ENCODE data around the gene SMARCB1. TPM values are rescaled to one million over a fixed set of nuclear protein-coding genes. Genes with fewer than 3 reads are reported as not detected.
"Not testable (repeated sequence)": the region's sequence is repeated elsewhere in the genome, so short reads cannot be mapped to it uniquely, and the experiment has no call there.

The SMARCB1 gene
- total RNA-seq, 1 donor from 2014 or later, result 99.8 TPM

- Mint-ChIP-seq H3K9me3 (no peaks in the 10 kb centered on the region), H3K27me3 (ENCODE audit: insufficient read depth) (peaks cover 4% of the 10 kb centered on the region), H3K36me3 (ENCODE audit: low read depth) (no peaks in the 10 kb centered on the region), H3K4me3 (peak overlapping the region; percentile 88), H3K27ac (no peak overlapping the region), H3K4me1 (ENCODE audit: low read depth) (peaks cover 21% of the 10 kb centered on the region)
- intact Hi-C loops (cut with micrococcal nuclease), result loop anchor here (5.0 kb wide), 1 partner anchor 53 kb away; no protein-coding TSS in a partner anchor
- no peak for DNase-seq (ENCODE audit: low spot score)
Observed at GRCh38 chr22:23859201-23859600, 72.4 kb downstream of the SMARCB1 start.

GRCh38 chr22:23860187-23860586 is 73.4 kb downstream of the SMARCB1 start:
- not testable (repeated sequence) for H3K9me3 Mint-ChIP-seq; DNase-seq (ENCODE audit: low spot score); H3K27me3 Mint-ChIP-seq (ENCODE audit: insufficient read depth); H3K36me3 Mint-ChIP-seq (ENCODE audit: low read depth); H3K4me3 Mint-ChIP-seq; H3K27ac Mint-ChIP-seq
- H3K4me1 Mint-ChIP-seq (ENCODE audit: low read depth), result peaks cover 21% of the 10 kb centered on the region
- intact Hi-C loops (cut with micrococcal nuclease), result loop anchor here (5.0 kb wide), 1 partner anchor 97 kb away; no protein-coding TSS in a partner anchor

GRCh38 chr22:23862103-23862502 is 75.3 kb downstream of the SMARCB1 start:
- Mint-ChIP-seq H3K27me3 (ENCODE audit: insufficient read depth) (no peaks in the 10 kb centered on the region), H3K9me3 (no peaks in the 10 kb centered on the region), H3K27ac (no peak overlapping the region), H3K4me3 (no peak overlapping the region), H3K4me1 (ENCODE audit: low read depth) (peaks cover 16% of the 10 kb centered on the region), H3K36me3 (ENCODE audit: low read depth) (no peaks in the 10 kb centered on the region)
- intact Hi-C loops (cut with micrococcal nuclease), result loop anchor here (5.0 kb wide), 1 partner anchor 95 kb away; no protein-coding TSS in a partner anchor
- no peak for DNase-seq (ENCODE audit: low spot score)

GRCh38 chr22:23864499-23865154 is 77.9 kb downstream of the SMARCB1 start:
- H3K4me3 Mint-ChIP-seq; H3K36me3 Mint-ChIP-seq (ENCODE audit: low read depth); H3K27ac Mint-ChIP-seq; H3K9me3 Mint-ChIP-seq; H3K27me3 Mint-ChIP-seq (ENCODE audit: insufficient read depth); DNase-seq (ENCODE audit: low spot score); H3K4me1 Mint-ChIP-seq (ENCODE audit: low read depth): not testable (repeated sequence)
- intact Hi-C loops (cut with micrococcal nuclease), result loop anchor here (5.0 kb wide), 1 partner anchor 93 kb away; no protein-coding TSS in a partner anchor

GRCh38 chr22:23868580-23868979 is 81.8 kb downstream of the SMARCB1 start:
- intact Hi-C loops (cut with micrococcal nuclease), result no loop called here
- no peak overlapping the region for H3K27ac Mint-ChIP-seq
- H3K4me1 Mint-ChIP-seq (ENCODE audit: low read depth), result no peaks in the 10 kb centered on the region
- H3K4me3 Mint-ChIP-seq, result no peak overlapping the region
- H3K9me3 Mint-ChIP-seq, result no peaks in the 10 kb centered on the region
- no peaks in the 10 kb centered on the region for H3K36me3 Mint-ChIP-seq (ENCODE audit: low read depth)
- DNase-seq (ENCODE audit: low spot score), result no peak
- H3K27me3 Mint-ChIP-seq (ENCODE audit: insufficient read depth), result no peaks in the 10 kb centered on the region

- no peaks in the 10 kb centered on the region for H3K4me1 Mint-ChIP-seq (ENCODE audit: low read depth)
- H3K9me3 Mint-ChIP-seq, result no peaks in the 10 kb centered on the region
- no peak overlapping the region for H3K27ac Mint-ChIP-seq
- no peak overlapping the region for H3K4me3 Mint-ChIP-seq
- no peaks in the 10 kb centered on the region for H3K27me3 Mint-ChIP-seq (ENCODE audit: insufficient read depth)
- intact Hi-C loops (cut with micrococcal nuclease), result no loop called here
- H3K36me3 Mint-ChIP-seq (ENCODE audit: low read depth), result no peaks in the 10 kb centered on the region
- no peak for DNase-seq (ENCODE audit: low spot score)
Observed at GRCh38 chr22:23874871-23875270, 88.1 kb downstream of the SMARCB1 start.

- no peak for DNase-seq (ENCODE audit: low spot score)
- no peaks in the 10 kb centered on the region for H3K36me3 Mint-ChIP-seq (ENCODE audit: low read depth)
- H3K27me3 Mint-ChIP-seq (ENCODE audit: insufficient read depth), result no peaks in the 10 kb centered on the region
- H3K4me1 Mint-ChIP-seq (ENCODE audit: low read depth), result no peaks in the 10 kb centered on the region
- H3K9me3 Mint-ChIP-seq, result no peaks in the 10 kb centered on the region
- intact Hi-C loops (cut with micrococcal nuclease), result no loop called here
- H3K27ac Mint-ChIP-seq, result no peak overlapping the region
- no peak overlapping the region for H3K4me3 Mint-ChIP-seq
Observed at GRCh38 chr22:23875801-23876200, 89.0 kb downstream of the SMARCB1 start.

GRCh38 chr22:23877566-23877965 is 90.8 kb downstream of the SMARCB1 start:
- no peak for DNase-seq (ENCODE audit: low spot score)
- H3K9me3 Mint-ChIP-seq, result no peaks in the 10 kb centered on the region
- H3K27me3 Mint-ChIP-seq (ENCODE audit: insufficient read depth), result no peaks in the 10 kb centered on the region
- no peak overlapping the region for H3K27ac Mint-ChIP-seq
- H3K4me1 Mint-ChIP-seq (ENCODE audit: low read depth), result no peaks in the 10 kb centered on the region
- H3K36me3 Mint-ChIP-seq (ENCODE audit: low read depth), result no peaks in the 10 kb centered on the region
- intact Hi-C loops (cut with micrococcal nuclease), result no loop called here
- H3K4me3 Mint-ChIP-seq, result no peak overlapping the region

- Mint-ChIP-seq H3K27me3 (ENCODE audit: insufficient read depth) (no peaks in the 10 kb centered on the region), H3K9me3 (no peaks in the 10 kb centered on the region), H3K36me3 (ENCODE audit: low read depth) (no peaks in the 10 kb centered on the region), H3K4me1 (ENCODE audit: low read depth) (no peaks in the 10 kb centered on the region), H3K27ac (no peak overlapping the region), H3K4me3 (no peak overlapping the region)
- intact Hi-C loops (cut with micrococcal nuclease), result no loop called here
- DNase-seq (ENCODE audit: low spot score), result no peak
Observed at GRCh38 chr22:23878219-23878618, 91.5 kb downstream of the SMARCB1 start.

- no peak overlapping the region for H3K4me3 Mint-ChIP-seq
- H3K27ac Mint-ChIP-seq, result no peak overlapping the region
- DNase-seq (ENCODE audit: low spot score), result no peak
- no peaks in the 10 kb centered on the region for H3K4me1 Mint-ChIP-seq (ENCODE audit: low read depth)
- H3K27me3 Mint-ChIP-seq (ENCODE audit: insufficient read depth), result no peaks in the 10 kb centered on the region
- intact Hi-C loops (cut with micrococcal nuclease), result no loop called here
- H3K9me3 Mint-ChIP-seq, result no peaks in the 10 kb centered on the region
- H3K36me3 Mint-ChIP-seq (ENCODE audit: low read depth), result no peaks in the 10 kb centered on the region
Observed at GRCh38 chr22:23882370-23882769, 95.6 kb downstream of the SMARCB1 start.

GRCh38 chr22:23883658-23884057 is 96.9 kb downstream of the SMARCB1 start:
- no peak overlapping the region for H3K27ac Mint-ChIP-seq
- no peak for DNase-seq (ENCODE audit: low spot score)
- no peaks in the 10 kb centered on the region for H3K27me3 Mint-ChIP-seq (ENCODE audit: insufficient read depth)
- no peak overlapping the region for H3K4me3 Mint-ChIP-seq
- no peaks in the 10 kb centered on the region for H3K36me3 Mint-ChIP-seq (ENCODE audit: low read depth)
- H3K9me3 Mint-ChIP-seq, result no peaks in the 10 kb centered on the region
- intact Hi-C loops (cut with micrococcal nuclease), result no loop called here
- no peaks in the 10 kb centered on the region for H3K4me1 Mint-ChIP-seq (ENCODE audit: low read depth)

GRCh38 chr22:23884140-23884539 is 97.4 kb downstream of the SMARCB1 start:
- no peaks in the 10 kb centered on the region for H3K4me1 Mint-ChIP-seq (ENCODE audit: low read depth)
- no peaks in the 10 kb centered on the region for H3K9me3 Mint-ChIP-seq
- intact Hi-C loops (cut with micrococcal nuclease), result no loop called here

More at GRCh38 chr22:23884140-23884539, 97.4 kb downstream of the SMARCB1 start:
- no peak for DNase-seq (ENCODE audit: low spot score)
- Mint-ChIP-seq H3K27ac (no peak overlapping the region), H3K27me3 (ENCODE audit: insufficient read depth) (no peaks in the 10 kb centered on the region), H3K36me3 (ENCODE audit: low read depth) (no peaks in the 10 kb centered on the region), H3K4me3 (no peak overlapping the region)

Data from activated T-helper 1 cell treated with anti-CD3 and anti-CD28 coated beads, Interleukin-12 subunit alpha, Interleukin-12 subunit beta, Interleukin-2, Interleukin-4 antibody, amounts not matched to agents 30 ng/mL and 10 ng/mL and 1 ng/mL, durations not matched to agents 14 hours and 24 hours and 36 hours (primary cell).